Type B pancreatic cell (in vitro differentiated cells): Measurements from ENCODE around the gene NT5C3B. TPM values are rescaled to one million over a fixed set of nuclear protein-coding genes. Genes with fewer than 3 reads are reported as not detected.
"Not testable (repeated sequence)": the region's sequence is repeated elsewhere in the genome, so short reads cannot be mapped to it uniquely, and the experiment has no call there.

Source experiments
- DNase-seq: peaks from one replicate; pipeline ENCODE4 v3.0.0; 2021; ENCODE audit warnings: mixed read lengths; ENCODE audit not compliant: unreplicated experiment; ENCODE audit errors: extremely low spot score
- H3K27ac Mint-ChIP-seq: 2 replicates; pipeline ENCODE4 v1.8.0; 2021; ENCODE audit warnings: mild to moderate bottlenecking, mixed read lengths
- H3K27me3 Mint-ChIP-seq: 2 replicates; pipeline ENCODE4 v1.8.0; 2021; ENCODE audit warnings: mixed read lengths
- H3K36me3 Mint-ChIP-seq: 2 replicates; pipeline ENCODE4 v1.8.0; 2021; ENCODE audit warnings: mixed read lengths
- H3K4me1 Mint-ChIP-seq: one replicate; pipeline ENCODE4 v1.8.0; 2021; ENCODE audit warnings: mixed read lengths; ENCODE audit not compliant: unreplicated experiment
- H3K4me3 Mint-ChIP-seq: 2 replicates; pipeline ENCODE4 v1.8.0; 2021; ENCODE audit warnings: mild to moderate bottlenecking, mixed read lengths
- H3K9me3 Mint-ChIP-seq: 2 replicates; pipeline ENCODE4 v1.8.0; 2021; ENCODE audit warnings: mixed read lengths
- total RNA-seq: library from RNA; stranded (reverse); gene quantifications from 2 replicates; pipeline ENCODE4 v1.2.1, GENCODE V29; 2021; ENCODE audit warnings: low replicate concordance
- TF ChIP-seq, protein P1 (sequence below): fragments of 200-600 bp; sonication (generic); conservative IDR thresholded peaks from 2 replicates; pipeline ENCODE4 v1.5.0; 2021; ENCODE audit warnings: antibody characterized with exemption, mild to moderate bottlenecking

The NT5C3B gene
- total RNA-seq, 1 donor from 2014 or later, result 74.8 TPM

GRCh38 chr17:41864836-41865595 lies 29.0 kb upstream of the NT5C3B start, which contains the start of gene KLHL11:
Gene KLHL11, minus strand, starts transcription at chr17:41865423. Its CDS starts 53 bp downstream, at chr17:41865370.
- Mint-ChIP-seq H3K27me3 (no peaks in the 10 kb centered on the region), H3K36me3 (peaks cover 7% of the 10 kb centered on the region), H3K9me3 (no peaks in the 10 kb centered on the region), H3K27ac (no peak within 1 kb of the TSS), H3K4me3 (no peak within 1 kb of the TSS), H3K4me1 (peaks cover 15% of the 10 kb centered on the region)
- TF ChIP-seq, protein P1, sequence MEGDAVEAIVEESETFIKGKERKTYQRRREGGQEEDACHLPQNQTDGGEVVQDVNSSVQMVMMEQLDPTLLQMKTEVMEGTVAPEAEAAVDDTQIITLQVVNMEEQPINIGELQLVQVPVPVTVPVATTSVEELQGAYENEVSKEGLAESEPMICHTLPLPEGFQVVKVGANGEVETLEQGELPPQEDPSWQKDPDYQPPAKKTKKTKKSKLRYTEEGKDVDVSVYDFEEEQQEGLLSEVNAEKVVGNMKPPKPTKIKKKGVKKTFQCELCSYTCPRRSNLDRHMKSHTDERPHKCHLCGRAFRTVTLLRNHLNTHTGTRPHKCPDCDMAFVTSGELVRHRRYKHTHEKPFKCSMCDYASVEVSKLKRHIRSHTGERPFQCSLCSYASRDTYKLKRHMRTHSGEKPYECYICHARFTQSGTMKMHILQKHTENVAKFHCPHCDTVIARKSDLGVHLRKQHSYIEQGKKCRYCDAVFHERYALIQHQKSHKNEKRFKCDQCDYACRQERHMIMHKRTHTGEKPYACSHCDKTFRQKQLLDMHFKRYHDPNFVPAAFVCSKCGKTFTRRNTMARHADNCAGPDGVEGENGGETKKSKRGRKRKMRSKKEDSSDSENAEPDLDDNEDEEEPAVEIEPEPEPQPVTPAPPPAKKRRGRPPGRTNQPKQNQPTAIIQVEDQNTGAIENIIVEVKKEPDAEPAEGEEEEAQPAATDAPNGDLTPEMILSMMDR, result no peak
- peak; percentile 87 for DNase-seq

DNA sequence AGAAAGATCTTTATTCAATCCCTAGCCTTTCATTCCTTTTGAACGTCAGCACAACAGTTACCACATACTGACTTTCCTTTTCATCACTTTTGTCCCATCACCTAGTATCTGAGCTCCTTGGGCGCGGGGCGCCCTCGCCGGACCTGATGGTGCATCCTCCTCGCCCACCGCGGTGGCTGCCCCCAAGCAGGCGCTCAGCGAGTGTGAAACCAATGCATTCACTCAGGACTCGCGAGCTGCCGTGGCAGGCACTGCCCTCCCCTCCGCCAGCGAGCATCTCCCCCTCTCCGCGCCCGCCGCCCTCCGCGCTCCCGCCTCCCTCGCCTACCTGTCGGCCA lies 28.4 kb upstream of the NT5C3B start:
- DNase-seq, result no peak
- H3K9me3 Mint-ChIP-seq, result no peaks in the 10 kb centered on the region
- H3K4me3 Mint-ChIP-seq, result no peak overlapping the region
- H3K27ac Mint-ChIP-seq, result no peak overlapping the region
- H3K36me3 Mint-ChIP-seq, result peaks cover 7% of the 10 kb centered on the region
- no peaks in the 10 kb centered on the region for H3K27me3 Mint-ChIP-seq
- H3K4me1 Mint-ChIP-seq, result peaks cover 19% of the 10 kb centered on the region
- TF ChIP-seq, protein P1, result no peak

DNA sequence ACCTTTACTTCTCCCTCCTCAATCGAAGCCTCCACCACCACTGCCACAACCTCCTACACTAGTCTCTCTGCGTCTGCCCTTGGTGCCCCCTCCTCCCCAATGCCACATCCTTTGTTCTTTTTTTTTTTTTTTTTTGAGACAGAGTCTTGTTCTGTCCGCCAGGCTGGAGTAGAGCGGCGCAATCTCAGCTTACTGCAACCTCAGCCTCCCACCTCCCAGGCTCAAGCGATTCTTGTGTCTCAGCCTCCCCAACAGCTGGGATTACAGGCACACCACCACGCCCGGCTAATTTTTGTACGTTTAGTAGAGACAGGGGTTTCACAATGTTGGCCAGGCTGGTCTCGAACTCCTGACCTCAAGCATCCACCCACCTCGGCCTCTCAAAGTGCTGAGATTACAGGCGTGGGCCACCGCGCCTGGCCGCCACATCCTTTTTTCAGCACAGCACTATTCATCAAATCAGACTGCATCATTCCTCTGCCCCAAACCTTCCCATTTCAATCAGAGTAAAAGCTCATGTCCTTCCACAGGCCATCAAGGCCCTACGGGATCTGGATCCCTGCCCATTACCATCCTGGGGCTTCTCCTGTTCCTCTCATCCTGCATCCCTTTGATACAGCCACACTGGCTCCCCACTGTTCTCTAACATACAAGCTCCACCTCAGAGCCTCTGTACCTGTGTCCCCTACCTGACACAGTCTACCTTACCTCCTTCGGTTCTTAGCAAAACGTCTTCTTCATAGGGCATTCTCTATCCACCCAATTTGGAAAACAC lies 27.2 kb upstream of the NT5C3B start:
- Mint-ChIP-seq H3K27me3 (no peaks in the 10 kb centered on the region), H3K4me1 (peaks cover 19% of the 10 kb centered on the region), H3K9me3 (no peaks in the 10 kb centered on the region), H3K27ac (no peak overlapping the region), H3K4me3 (no peak overlapping the region), H3K36me3 (no peaks in the 10 kb centered on the region)
- no peak for DNase-seq
- TF ChIP-seq, protein P1, result no peak

DNA sequence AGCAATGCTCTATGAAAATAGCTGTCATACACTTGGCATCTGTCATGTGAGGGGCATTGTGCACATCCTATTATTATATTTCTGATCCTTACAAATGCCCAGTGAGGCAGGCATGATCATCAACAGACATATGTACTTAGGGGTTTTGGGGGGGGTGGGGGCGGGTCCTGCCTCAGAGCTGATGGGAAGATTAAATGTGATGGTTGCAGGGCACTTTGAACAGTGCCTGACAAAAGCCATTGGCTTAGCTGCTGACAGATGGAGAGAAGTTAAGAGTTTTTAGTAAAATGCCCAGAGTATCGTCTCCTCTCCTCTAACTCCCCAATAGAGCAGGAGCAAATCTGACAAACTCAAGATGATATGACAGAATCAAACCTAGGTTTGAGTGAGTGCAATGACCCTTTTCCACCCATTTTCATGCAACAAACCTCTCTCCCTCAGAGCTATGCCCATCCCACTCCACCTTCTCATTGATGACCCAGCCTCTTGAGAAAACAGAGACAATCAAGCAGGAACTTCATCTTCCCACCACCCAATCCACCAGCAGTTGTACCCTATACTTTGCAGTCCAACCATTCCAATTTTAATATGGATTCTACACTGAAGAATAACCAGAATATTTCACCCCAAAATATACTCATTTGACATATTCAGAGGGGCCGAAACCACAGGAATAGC lies 24.4 kb upstream of the NT5C3B start:
- Mint-ChIP-seq H3K9me3 (no peaks in the 10 kb centered on the region), H3K27ac (no peak overlapping the region), H3K27me3 (no peaks in the 10 kb centered on the region), H3K4me3 (no peak overlapping the region), H3K36me3 (no peaks in the 10 kb centered on the region), H3K4me1 (peaks cover 19% of the 10 kb centered on the region)
- DNase-seq, result no peak
- TF ChIP-seq, protein P1, result no peak

DNA sequence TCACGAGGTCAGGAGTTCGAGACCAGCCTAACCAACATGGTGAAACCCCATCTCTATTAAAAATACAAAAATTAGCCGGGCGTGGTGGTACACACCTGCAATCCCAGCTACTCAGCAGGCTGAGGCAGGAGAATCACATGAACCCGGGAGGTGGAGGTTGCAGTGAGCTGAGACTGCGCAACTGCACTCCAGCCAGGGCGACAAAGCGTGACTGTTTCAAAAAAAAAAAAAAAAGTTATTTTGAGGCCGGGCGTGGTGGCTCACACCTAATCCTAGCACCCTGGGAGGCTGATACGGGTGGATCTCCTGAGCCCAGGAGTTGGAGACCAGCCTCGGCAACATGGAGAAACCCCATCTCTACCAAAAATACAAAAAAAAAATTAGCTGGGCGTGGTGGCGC lies 15.3 kb upstream of the NT5C3B start:
- H3K9me3 Mint-ChIP-seq, DNase-seq, H3K27ac Mint-ChIP-seq: not testable (repeated sequence)

More for the DNA sequence above, 15.3 kb upstream of the NT5C3B start:
- not testable (repeated sequence) for H3K27me3 Mint-ChIP-seq, H3K4me3 Mint-ChIP-seq, H3K4me1 Mint-ChIP-seq, H3K36me3 Mint-ChIP-seq
